Stimulated activated CD8-positive, alpha-beta memory T cell treated with anti-CD3 and anti-CD28 coated beads, Interleukin-15, amount 100 ng/mL, for 4 hours (primary cell): ENCODE results near the gene C3orf70.
"Not testable (repeated sequence)": the region's sequence is repeated elsewhere in the genome, so short reads cannot be mapped to it uniquely, and the experiment has no call there.

ENCODE experiments used
- DNase-seq, 2 donors: peaks; one replicate each; pipeline ENCODE4 v3.0.0-alpha.2; 2020; ENCODE audit warnings: low read depth in 2 of 2

C3orf70 gene

DNA sequence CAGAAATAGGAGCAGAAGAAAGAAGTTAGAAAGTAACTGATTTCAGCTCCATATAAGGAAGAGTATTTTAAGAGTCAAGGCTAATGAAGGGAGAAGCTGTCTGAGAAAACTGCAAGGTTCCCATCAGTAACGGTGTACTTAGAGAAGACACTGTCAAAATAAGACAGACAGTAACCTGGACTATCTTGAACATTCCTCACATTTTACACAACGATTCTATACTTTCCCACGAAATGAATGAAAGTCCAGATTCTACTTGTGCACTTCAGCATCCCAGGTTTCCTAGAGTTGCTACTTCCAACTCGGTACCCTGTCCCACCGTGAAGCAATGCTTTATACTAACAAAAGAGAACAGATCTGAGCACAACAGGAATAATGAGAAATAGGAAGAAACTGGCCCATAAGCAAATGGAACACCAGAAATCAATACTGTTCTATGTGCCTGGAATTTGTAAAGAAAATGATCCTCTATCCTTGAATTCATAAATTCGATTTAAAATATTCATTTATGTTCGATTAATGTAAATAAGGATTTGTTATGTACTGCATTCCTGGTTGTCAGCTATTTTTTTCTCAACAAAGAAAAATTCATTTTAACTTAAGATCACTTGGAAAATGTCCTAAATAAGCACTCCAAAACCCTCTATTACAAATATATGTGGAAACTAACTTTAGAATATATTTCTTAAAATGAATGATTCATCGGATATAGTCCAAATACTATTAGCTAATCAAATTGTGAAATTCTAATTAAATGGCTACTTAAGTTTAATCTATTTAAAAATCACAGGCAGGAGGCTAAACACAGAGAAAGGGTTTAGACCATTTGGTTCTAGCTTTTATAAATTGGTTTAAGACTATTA is 1.5 kb downstream of the C3orf70 start:
- no peak for DNase-seq

DNA sequence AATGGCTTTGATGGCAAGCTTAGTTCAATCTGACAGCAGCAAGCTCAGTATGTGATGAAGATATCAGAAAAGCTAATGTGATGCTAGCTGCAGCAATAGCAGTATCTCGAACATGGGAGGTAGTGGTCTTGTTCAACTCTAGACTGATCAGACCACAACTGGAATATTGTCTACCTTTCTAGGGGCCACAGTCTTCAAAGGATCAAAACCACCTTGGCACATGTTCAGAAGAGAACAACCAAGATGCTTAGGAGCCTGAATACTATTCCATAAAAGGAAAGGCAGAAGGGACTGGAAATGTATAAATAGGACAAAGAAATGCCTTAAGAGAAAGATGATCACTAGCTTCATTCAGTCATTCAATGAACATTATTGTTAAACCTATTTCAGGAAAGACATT is 2.3 kb downstream of the C3orf70 start:
- no peak for DNase-seq

DNA sequence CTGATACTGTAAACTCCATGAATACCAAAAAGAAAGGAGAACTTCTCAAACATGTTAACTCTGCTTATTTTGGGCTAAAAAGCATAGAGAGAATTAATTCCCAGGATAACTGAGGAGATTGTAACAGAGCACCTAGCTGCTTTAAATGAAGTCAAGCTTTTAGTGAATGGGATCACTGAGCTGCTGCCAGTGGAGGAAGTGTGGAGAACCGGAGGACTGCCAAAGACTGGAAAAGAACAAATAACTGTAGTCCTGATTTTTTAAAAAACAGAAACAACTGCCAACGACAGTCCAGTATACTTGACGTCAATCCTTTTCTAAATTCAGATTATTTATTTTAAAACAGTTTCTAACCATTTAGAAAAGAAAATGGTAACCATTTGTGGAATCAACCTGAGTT is 3.3 kb downstream of the C3orf70 start:
- DNase-seq = no peak

DNA sequence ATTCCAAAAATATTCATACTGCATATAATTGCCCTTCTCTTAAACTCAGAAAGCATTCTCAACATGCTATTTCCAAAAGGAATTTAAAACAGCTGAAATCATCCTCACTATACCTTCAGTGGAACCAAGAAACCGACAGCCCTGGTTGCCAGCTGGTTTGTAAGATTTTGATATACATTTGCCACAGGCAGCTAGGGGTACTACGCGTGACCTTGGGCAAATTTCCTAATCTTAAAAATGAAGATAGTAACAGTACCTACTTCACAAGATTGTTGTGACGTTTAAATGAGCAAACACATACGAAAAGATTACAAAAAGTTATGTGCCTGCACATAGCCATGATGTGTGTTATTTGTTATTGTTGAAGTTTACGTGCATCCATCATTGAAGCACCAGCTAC is 7.3 kb downstream of the C3orf70 start:
- DNase-seq = no peak

DNA sequence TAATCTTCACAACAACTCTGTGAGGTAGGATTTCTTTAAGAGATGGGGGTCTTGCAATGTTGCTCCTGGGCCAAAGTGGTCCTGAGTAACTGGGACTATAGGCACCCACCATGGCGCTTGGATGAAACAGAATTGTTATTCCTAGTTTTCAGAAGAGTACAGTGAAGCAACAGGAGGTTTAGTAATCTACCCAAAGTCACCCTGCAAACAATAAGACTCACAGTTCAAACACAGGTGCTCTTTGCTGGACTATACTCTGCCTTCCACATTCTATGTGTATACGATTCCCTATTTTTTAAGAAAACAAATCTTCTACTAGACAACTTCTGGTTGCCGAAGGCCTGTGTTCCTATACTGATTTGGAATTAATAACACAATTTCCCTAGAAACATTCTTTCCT is 8.1 kb downstream of the C3orf70 start:
- DNase-seq = no peak

GRCh38 chr3:185137821-185138220 is 15.0 kb downstream of the C3orf70 start:
- DNase-seq = no peak

DNA sequence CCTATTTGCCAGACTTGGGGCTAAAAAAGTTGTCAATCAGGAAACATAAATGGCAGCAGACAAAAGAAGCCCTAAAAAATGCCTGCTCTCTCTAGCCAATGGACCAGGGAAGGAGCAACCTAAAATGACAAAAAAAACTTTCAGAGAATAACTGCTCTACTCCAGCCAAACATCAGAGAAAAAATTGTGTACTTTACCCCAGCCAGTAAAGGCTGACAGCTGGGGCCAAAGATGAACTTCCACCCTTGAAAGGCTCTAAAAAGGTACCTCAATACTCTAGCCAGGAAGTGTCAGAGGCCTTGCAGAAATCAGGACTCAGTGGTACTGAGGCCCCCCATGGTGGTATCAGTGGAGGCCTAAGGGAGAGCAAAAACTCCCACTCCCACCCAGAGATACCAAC is 18.4 kb downstream of the C3orf70 start:
- DNase-seq = no peak

DNA sequence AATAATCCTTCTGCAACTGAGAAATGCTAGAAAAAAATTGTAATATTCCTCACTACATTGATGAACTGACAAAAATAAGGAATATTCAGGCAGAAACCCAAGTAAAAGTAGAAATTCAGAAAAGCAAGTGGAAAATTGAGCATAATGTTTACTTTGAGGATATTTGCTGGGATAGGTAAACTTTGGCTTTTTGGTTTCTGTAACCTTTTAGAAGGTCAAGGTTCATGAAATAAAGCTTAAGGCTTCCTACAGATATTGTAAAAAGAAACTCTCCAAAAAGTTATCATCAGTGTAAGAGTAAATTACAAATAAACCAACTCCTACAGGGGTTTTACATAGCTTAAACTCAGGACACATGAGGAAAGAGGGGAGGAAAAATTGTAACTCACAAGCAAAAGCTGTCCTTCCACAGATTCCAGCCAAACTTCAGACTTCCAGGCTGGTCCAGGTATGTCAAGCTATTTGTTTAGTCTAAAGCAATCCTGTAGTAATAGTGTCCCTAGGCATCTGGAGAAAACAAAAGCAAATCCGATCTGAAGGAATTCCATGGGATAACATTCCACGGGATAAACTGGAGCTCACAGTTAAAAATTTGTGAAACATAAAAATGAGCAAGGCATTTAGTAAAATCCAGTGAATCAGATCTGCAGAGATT is 21.1 kb downstream of the C3orf70 start:
- DNase-seq = no peak

DNA sequence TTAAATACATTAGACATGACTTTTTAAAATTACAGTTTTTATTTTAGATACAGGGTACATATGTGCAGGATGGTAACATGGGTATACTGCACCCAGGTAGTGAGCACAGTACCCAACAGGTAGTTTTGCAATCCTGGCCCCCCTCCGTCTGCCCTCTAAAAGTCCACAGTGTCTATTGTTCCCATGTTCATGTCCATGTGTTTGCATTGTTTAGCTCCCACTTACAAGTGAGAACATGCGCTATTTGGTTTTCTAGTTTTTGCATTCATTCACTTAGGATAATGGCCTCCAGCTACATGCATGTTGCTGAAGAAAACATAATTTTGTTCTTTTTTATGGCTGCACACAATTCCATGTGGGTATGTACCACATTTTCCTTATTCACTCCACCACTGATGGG is 23.8 kb downstream of the C3orf70 start:
- no peak for DNase-seq

GRCh38 chr3:185126201-185126600 is 26.7 kb downstream of the C3orf70 start:
- no peak for DNase-seq

GRCh38 chr3:185120126-185120525 is 32.7 kb downstream of the C3orf70 start:
- DNase-seq = no peak

DNA sequence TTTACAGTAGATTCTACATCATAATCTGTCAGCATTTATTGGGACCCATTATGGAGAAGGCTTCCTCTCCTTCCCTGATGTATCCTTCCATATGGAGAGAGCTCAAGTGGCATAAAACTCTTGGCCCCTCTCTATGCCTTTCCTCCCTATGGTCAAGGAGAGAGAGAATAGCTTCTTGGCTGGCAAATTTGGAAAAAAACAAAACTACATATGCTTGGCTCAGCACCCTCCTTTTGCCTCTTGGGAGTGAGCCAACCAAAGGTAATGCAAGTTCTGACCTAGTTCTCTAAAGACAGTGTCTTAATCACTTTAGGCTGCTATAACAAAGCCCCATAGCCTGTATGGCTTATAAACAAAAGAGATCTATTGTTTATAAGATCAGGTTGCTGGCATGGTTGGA is 37.5 kb downstream of the C3orf70 start:
- no peak for DNase-seq

DNA sequence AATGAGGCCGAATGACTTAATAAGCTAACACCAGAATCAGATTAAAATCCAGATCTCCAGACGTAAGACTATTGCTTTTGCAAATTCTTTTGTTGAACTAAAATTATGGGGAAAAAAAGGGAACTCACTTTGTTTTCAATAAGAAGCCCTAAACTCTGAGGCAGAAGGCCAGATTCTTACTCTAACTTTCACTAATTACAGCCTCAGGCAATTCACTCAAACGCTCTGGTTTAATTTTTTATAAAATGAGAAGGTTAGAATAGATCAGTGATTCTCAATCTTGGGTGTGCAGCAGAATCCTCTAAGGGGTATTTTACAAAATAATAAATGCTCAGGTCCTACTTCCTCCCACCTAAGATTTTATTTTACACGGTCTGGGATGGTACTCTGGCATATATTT is 38.1 kb downstream of the C3orf70 start:
- DNase-seq = no peak

DNA sequence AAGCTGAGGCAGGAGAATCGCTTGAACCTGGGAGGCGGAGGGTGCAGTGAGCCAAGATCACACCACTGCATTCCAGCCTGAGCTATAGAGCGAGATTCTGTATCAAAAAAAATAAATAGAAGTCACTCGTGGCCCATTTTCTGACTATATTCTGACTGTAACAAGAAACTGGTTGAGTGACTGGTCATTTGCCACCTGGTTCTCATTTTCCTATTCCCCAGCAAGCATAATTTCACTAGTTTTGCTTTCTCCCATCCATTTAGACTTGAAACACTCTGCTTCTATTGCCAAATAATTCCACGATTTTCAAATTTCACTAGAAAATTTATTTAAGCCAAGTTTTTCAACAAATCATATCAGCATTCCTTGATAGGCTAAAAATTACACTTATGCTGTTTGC is 40.7 kb downstream of the C3orf70 start:
- DNase-seq = no peak

DNA sequence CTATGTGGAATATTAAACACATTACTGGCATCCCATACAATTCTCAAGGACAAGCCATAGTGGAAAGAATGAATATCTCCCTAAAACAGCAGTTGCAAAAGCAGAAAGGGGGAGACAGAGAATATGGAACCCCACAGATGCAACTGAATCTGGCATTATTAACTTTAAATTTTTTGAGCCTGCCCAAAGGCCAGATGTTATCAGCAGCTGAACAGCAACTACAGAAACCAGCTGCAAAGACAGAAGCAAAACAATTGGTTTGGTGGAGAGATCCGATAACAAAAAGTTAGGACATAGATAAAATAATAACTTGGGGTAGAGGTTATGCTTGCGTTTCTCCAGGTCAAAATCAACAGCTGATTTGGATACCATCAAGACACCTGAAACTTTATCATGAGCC is 43.8 kb downstream of the C3orf70 start:
- not testable (repeated sequence) for DNase-seq

- not testable (repeated sequence) for DNase-seq
Observed at GRCh38 chr3:185106256-185106890, 46.5 kb downstream of the C3orf70 start.

DNA sequence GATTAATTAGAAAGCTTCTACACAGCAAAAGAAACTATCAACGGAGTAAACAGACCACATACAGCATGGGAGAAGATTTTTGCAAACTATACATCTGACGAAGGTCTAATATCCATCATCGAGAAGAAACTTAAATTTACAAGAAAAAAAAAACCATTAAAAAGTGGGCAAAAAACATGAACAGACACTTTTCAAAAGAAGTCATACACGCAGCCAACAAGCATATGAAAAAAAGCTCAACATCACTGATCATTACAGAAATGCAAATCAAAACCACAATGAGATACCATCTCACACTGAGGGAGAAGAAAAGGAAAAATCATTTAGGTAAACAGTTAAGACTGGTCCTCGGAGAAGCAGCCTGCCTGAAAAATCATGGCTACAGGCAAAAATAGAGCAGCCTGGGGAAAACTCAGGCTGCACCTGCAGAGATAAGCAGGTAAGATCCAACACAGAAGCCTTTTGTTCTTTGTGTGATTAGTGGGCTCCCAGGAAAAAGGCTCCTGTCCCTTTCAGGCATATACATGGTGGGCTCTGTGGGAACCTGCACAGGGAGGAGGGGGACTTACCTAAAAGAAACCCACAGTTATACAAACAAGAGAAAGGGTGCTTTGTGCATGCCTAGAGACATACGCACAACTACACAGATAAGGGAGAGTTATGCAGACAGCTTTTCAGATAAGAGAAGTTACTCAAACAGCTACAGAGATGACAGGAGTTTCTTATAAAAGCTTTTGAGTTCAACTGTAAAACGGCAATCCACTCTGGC is 49.3 kb downstream of the C3orf70 start:
- no peak for DNase-seq

DNA sequence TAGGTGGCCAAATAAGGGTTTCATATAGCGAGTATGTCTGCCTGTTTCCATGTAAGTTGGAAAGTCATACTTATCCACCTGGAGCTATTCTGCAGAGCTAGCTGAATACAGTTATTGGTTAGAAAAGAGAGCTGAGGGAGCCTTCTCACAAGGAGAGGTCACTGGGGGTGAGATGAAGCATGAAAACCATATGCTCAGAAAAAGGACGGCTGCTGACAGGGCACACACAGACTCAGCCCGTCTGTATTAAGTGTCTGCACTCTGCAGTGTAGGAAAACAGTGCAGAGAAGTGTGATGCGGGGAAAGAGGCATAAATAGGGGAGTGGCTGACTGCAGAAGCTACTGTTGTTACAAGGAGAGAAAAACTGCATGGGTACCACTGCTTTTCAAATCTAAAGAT is 58.2 kb downstream of the C3orf70 start:
- DNase-seq = no peak

DNA sequence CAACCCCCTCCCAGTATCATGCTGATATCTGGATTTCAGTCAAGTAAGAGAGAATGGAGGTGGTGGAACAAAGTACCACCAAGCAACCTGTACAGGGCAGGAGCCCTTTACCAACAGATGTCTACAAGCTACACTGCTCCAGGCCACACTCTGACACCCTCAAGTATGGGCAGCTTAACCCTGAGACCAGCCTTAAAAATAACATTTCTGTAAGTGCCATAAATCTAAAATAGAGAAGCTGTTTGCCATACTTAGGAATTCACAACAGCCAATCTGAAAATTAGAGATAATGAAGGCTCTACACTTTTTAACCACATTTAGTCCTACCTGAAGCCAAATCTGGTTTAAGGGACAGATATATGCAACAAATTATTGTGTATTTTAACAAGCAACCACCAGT is 59.7 kb downstream of the C3orf70 start:
- no peak for DNase-seq

- no peak for DNase-seq
Observed at GRCh38 chr3:185090811-185091210, 62.0 kb downstream of the C3orf70 start.

DNA sequence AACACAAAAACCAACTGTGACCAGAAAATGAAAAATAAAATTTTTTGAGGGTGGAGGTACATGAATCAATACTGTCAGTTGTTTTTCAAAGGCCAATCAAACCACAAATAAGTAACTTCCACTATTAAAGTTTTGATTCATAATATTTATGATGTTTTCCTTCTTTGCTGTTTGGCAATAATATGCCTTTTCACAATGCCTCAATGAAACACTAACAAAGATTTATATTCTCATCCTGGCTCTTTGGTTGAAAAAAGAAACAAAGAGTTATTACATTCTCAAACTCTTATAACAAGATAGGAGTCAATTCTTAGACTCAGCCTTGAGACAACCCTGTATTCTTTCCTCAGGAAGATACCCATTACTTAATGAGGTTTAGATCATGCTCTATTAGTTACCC is 63.1 kb downstream of the C3orf70 start:
- no peak for DNase-seq

- no peak for DNase-seq
Observed at GRCh38 chr3:185089343-185089742, 63.5 kb downstream of the C3orf70 start.
